Neural progenitor cell (in vitro differentiated cells): ENCODE data around the gene KCNT1. TPM values are rescaled to one million over a fixed set of nuclear protein-coding genes. Genes with fewer than 3 reads are reported as not detected.

ENCODE experiments used
- DNase-seq: peaks from one replicate; pipeline ENCODE4 v3.0.0-alpha.2; 2016; ENCODE audit warnings: low spot score
- H2AFZ ChIP-seq: fragments of 200-600 bp; sonication (generic); replicated peaks from 2 replicates; pipeline ENCODE4 v1.6.1; 2016; ENCODE audit warnings: antibody characterized with exemption
- H3F3A ChIP-seq: fragments of 200-600 bp; sonication (generic); 2 replicates; pipeline ENCODE4 v1.6.1; 2016; ENCODE audit warnings: antibody characterized with exemption, low read depth
- H3K27ac ChIP-seq: fragments of 200-600 bp; sonication (generic); 2 replicates; pipeline ENCODE4 v1.5.1; 2016; ENCODE audit warnings: mild to moderate bottlenecking
- H3K27me3 ChIP-seq: fragments of 200-600 bp; sonication (generic); 2 replicates; pipeline ENCODE4 v1.6.1; 2016; ENCODE audit warnings: mild to moderate bottlenecking, moderate library complexity
- H3K36me3 ChIP-seq: fragments of 200-600 bp; sonication (generic); 2 replicates; pipeline ENCODE4 v1.5.1; 2016
- H3K4me1 ChIP-seq: fragments of 200-600 bp; sonication (generic); 2 replicates; pipeline ENCODE4 v1.6.1; 2016; ENCODE audit warnings: mixed run types
- H3K4me2 ChIP-seq: fragments of 200-600 bp; sonication (generic); 2 replicates; pipeline ENCODE4 v1.6.1; 2016
- H3K4me3 ChIP-seq: fragments of 200-600 bp; sonication (generic); 2 replicates; pipeline ENCODE4 v1.5.1; 2016
- H3K79me2 ChIP-seq: fragments of 200-600 bp; sonication (generic); 2 replicates; pipeline ENCODE4 v1.6.1; 2016; ENCODE audit warnings: low read depth
- H3K9ac ChIP-seq: fragments of 200-600 bp; sonication (generic); 2 replicates; pipeline ENCODE4 v1.6.1; 2016
- H3K9me3 ChIP-seq: fragments of 200-600 bp; sonication (generic); 2 replicates; pipeline ENCODE4 v1.5.1; 2016; ENCODE audit warnings: low read depth
- H4K20me1 ChIP-seq: fragments of 200-600 bp; sonication (generic); 2 replicates; pipeline ENCODE4 v1.6.1; 2016; ENCODE audit warnings: low read depth
- H3K27ac Mint-ChIP-seq: 3 replicates; pipeline ENCODE4 v1.8.0; 2021; ENCODE audit warnings: mixed read lengths
- H3K27me3 Mint-ChIP-seq: 2 replicates; pipeline ENCODE4 v1.8.0; 2022; ENCODE audit warnings: low read depth, mild to moderate bottlenecking, inconsistent platforms, moderate library complexity, mixed read lengths; ENCODE audit not compliant: insufficient read depth
- H3K36me3 Mint-ChIP-seq: 3 replicates; pipeline ENCODE4 v1.8.0; 2021; ENCODE audit warnings: mixed read lengths
- H3K4me1 Mint-ChIP-seq: 3 replicates; pipeline ENCODE4 v1.8.0; 2021; ENCODE audit warnings: mixed read lengths
- H3K4me3 Mint-ChIP-seq: 3 replicates; pipeline ENCODE4 v1.8.0; 2021; ENCODE audit warnings: mild to moderate bottlenecking, moderate library complexity, mixed read lengths
- H3K9me3 Mint-ChIP-seq: 3 replicates; pipeline ENCODE4 v1.8.0; 2020; ENCODE audit warnings: mixed read lengths
- CTCF ChIP-seq: fragments of 200-600 bp; sonication (generic); IDR thresholded peaks from 2 replicates; pipeline ENCODE4 v1.5.1; 2017; ENCODE audit warnings: antibody characterized with exemption, mild to moderate bottlenecking
- EZH2 ChIP-seq: fragments of 200-600 bp; sonication (generic); IDR thresholded peaks from 2 replicates; pipeline ENCODE4 v1.6.1; 2017; ENCODE audit warnings: antibody characterized with exemption, mild to moderate bottlenecking, moderate library complexity
- EZH2phosphoT487 ChIP-seq: fragments of 200-600 bp; sonication (generic); IDR thresholded peaks from 2 replicates; pipeline ENCODE4 v1.6.1; 2017; ENCODE audit warnings: antibody characterized with exemption
- total RNA-seq: library from RNA; depleted of rRNA; stranded (reverse); fragments of >200 nt; gene quantifications from 2 replicates; pipeline ENCODE4 v1.2.3, GENCODE V29; 2015; ENCODE audit warnings: low replicate concordance

KCNT1 gene
- total RNA-seq, 1 donor from 2014 or later, result not detected

GRCh38 chr9:135707252-135708138 is 5.5 kb downstream of the KCNT1 start:
- peaks cover 16% of the 10 kb centered on the region for H3K27me3 ChIP-seq
- H3K27me3 Mint-ChIP-seq, result peaks cover 11% of the 10 kb centered on the region
- no peaks in the 10 kb centered on the region for H3K79me2 ChIP-seq
- H3K4me3 ChIP-seq, result no peak overlapping the region
- no peak overlapping the region for H3K4me3 Mint-ChIP-seq
- H3K27ac ChIP-seq, result no peak overlapping the region
- no peaks in the 10 kb centered on the region for H3K4me1 ChIP-seq
- no peak overlapping the region for H3K4me2 ChIP-seq
- H2AFZ ChIP-seq, result no peak overlapping the region
- no peak for TF ChIP-seq EZH2
- TF ChIP-seq CTCF, result no peak
- no peak for TF ChIP-seq EZH2phosphoT487
- H3K9ac ChIP-seq, result no peak overlapping the region
- H3K27ac Mint-ChIP-seq, result no peak overlapping the region
- H3K36me3 Mint-ChIP-seq, result no peaks in the 10 kb centered on the region
- DNase-seq, result no peak
- H3F3A ChIP-seq, result no peaks in the 10 kb centered on the region
- H3K36me3 ChIP-seq, result no peaks in the 10 kb centered on the region
- H3K4me1 Mint-ChIP-seq, result no peaks in the 10 kb centered on the region
- H4K20me1 ChIP-seq, result no peaks in the 10 kb centered on the region
- H3K9me3 Mint-ChIP-seq, result no peaks in the 10 kb centered on the region
- H3K9me3 ChIP-seq, result no peaks in the 10 kb centered on the region

DNA sequence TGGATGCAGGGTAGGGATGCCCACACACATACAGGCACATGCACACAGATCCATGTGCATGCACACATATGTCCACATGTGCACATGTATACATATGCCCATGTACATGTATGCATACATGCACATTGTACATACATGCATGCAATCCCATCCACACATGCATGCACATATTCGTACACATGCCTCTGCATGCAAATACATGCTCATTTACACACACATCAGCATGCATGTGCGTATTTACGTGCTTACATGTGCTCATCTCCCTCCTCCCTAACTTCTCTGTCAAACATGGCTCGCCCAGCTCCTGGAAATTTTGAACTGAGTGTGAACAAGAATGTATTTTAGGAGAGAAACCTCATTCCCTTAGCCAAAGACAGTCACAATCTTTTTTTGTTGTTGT is 6.2 kb downstream of the KCNT1 start:
- no peak overlapping the region for H2AFZ ChIP-seq
- peaks cover 4% of the 10 kb centered on the region for H4K20me1 ChIP-seq
- H3K9ac ChIP-seq, result no peak overlapping the region
- Mint-ChIP-seq H3K27me3 (peaks cover 15% of the 10 kb centered on the region), H3K4me1 (no peaks in the 10 kb centered on the region), H3K9me3 (no peaks in the 10 kb centered on the region), H3K4me3 (no peak overlapping the region), H3K36me3 (no peaks in the 10 kb centered on the region), H3K27ac (no peak overlapping the region)
- no peak overlapping the region for H3K4me3 ChIP-seq
- H3K4me2 ChIP-seq, result no peak overlapping the region
- H3K4me1 ChIP-seq, result no peaks in the 10 kb centered on the region
- DNase-seq, result no peak
- no peaks in the 10 kb centered on the region for H3K79me2 ChIP-seq
- peaks cover 16% of the 10 kb centered on the region for H3K27me3 ChIP-seq
- TF ChIP-seq EZH2, result no peak
- no peak for TF ChIP-seq CTCF
- TF ChIP-seq EZH2phosphoT487, result no peak
- H3K9me3 ChIP-seq, result no peaks in the 10 kb centered on the region
- H3K36me3 ChIP-seq, result no peaks in the 10 kb centered on the region
- H3K27ac ChIP-seq, result no peak overlapping the region
- no peaks in the 10 kb centered on the region for H3F3A ChIP-seq

DNA sequence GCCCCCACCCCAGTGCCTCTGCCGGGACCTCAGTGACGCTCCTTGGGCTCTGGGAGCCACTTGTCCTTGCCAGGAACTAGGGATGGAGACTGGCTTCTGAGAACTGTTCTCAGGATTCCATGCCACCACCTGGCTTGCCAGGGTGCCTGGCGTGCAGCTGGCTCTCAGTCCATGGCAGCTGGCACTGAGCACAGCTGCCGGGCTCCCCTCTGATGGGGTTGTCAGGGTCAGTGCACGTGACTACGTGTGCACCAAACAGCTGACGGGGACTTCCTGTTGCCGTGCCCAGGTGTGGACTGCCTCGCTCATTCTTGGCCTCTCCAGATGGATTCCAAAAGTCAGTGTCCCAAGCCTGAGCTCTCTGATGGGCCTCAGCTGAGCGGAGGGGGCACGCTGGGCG is 9.4 kb downstream of the KCNT1 start:
- H3K9me3 ChIP-seq, result no peaks in the 10 kb centered on the region
- no peaks in the 10 kb centered on the region for H3K36me3 Mint-ChIP-seq
- no peaks in the 10 kb centered on the region for H3K4me1 Mint-ChIP-seq
- no peak overlapping the region for H3K4me2 ChIP-seq
- DNase-seq, result no peak
- H3K4me1 ChIP-seq, result no peaks in the 10 kb centered on the region
- no peak for TF ChIP-seq CTCF
- TF ChIP-seq EZH2phosphoT487, result no peak
- TF ChIP-seq EZH2, result no peak
- H3K27me3 Mint-ChIP-seq, result peaks cover 33% of the 10 kb centered on the region
- H2AFZ ChIP-seq, result no peak overlapping the region
- no peaks in the 10 kb centered on the region for H3K36me3 ChIP-seq
- peaks cover 27% of the 10 kb centered on the region for H4K20me1 ChIP-seq
- no peak overlapping the region for H3K4me3 ChIP-seq
- no peak overlapping the region for H3K27ac Mint-ChIP-seq
- no peak overlapping the region for H3K4me3 Mint-ChIP-seq
- H3K9me3 Mint-ChIP-seq, result no peaks in the 10 kb centered on the region
- H3K9ac ChIP-seq, result no peak overlapping the region
- peaks cover 39% of the 10 kb centered on the region for H3K27me3 ChIP-seq
- no peaks in the 10 kb centered on the region for H3F3A ChIP-seq
- no peak overlapping the region for H3K27ac ChIP-seq
- no peaks in the 10 kb centered on the region for H3K79me2 ChIP-seq
